Measurements from ENCODE around the gene DLG2. TPM values are rescaled to one million over a fixed set of nuclear protein-coding genes. Genes with fewer than 3 reads are reported as not detected.
"Not testable (repeated sequence)": the region's sequence is repeated elsewhere in the genome, so short reads cannot be mapped to it uniquely, and the experiment has no call there.

DLG2 gene
- total and polyA plus RNA-seq, 9 of the 15 experiments (the other 6 are each of a cell fraction or from before 2014, with no cell fraction given), result 0.52 to 1.6 (median 0.95) TPM

GRCh38 chr11:84847842-84848241, 779.3 kb downstream of the DLG2 start:
- ATAC-seq (no peak), FAIRE-seq (no peak), DNase-seq (ENCODE audit: extremely low read depth in 1 of 4, low spot score in 3 of 4) (no peak)
- Histone ChIP-seq H2AFZ (ENCODE audit: low read depth, low read length) (no peak overlapping the region), H3K4me3 (no peak overlapping the region), H4K20me1 (replicated peaks; ENCODE audit: control insufficient read depth, insufficient read depth, low read length) (no peaks in the 10 kb centered on the region), H3K9me1 (ENCODE audit: control insufficient read depth, insufficient read depth, low read length) (no peaks in the 10 kb centered on the region), H3K27ac (ENCODE audit: extremely low read depth, low read depth, low read length) (no peak overlapping the region), H3K4me2 (ENCODE audit: insufficient read depth, low read length) (no peak overlapping the region), H3K27me3 (ENCODE audit: control insufficient read depth in 2 of 2, insufficient read depth in 2 of 2, low read length in 2 of 2) (no peaks in the 10 kb centered on the region), H3K9ac (ENCODE audit: insufficient read depth in 1 of 2, low read depth in 2 of 2, low read length in 2 of 2) (no peak overlapping the region), H3K36me3 (ENCODE audit: control insufficient read depth, insufficient read depth, low read length) (no peaks in the 10 kb centered on the region), H3K79me2 (ENCODE audit: control insufficient read depth, insufficient read depth, low read length) (no peaks in the 10 kb centered on the region), H3K4me1 (replicated peaks in 1 of 2; ENCODE audit: control insufficient read depth in 2 of 2, insufficient read depth in 2 of 2, low read length in 2 of 2) (no peaks in the 10 kb centered on the region), H3K9me3 (replicated peaks; ENCODE audit: control insufficient read depth, insufficient read depth, low read depth, low read length) (peaks cover 3% of the 10 kb centered on the region; the same call in 1 of the 2 replicates)
- intact Hi-C loops (cut with micrococcal nuclease) (no loop called here), in situ Hi-C loops (cut with MboI) (no loop called here)
- BruUV-seq (replicated peaks), result no TSS peak
- TF ChIP-seq, protein P1, sequence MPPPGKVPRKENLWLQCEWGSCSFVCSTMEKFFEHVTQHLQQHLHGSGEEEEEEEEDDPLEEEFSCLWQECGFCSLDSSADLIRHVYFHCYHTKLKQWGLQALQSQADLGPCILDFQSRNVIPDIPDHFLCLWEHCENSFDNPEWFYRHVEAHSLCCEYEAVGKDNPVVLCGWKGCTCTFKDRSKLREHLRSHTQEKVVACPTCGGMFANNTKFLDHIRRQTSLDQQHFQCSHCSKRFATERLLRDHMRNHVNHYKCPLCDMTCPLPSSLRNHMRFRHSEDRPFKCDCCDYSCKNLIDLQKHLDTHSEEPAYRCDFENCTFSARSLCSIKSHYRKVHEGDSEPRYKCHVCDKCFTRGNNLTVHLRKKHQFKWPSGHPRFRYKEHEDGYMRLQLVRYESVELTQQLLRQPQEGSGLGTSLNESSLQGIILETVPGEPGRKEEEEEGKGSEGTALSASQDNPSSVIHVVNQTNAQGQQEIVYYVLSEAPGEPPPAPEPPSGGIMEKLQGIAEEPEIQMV (tag; conservative IDR thresholded peaks at IDR 0.05; ENCODE audit: low read depth), result no peak
- TF ChIP-seq ZNF23 (CRISPR knock-in tag; IDR thresholded peaks at IDR 0.05), result no peak
- no peak for TF ChIP-seq GTF2A2 (tag; IDR thresholded peaks at IDR 0.05)
- CTCF ChIA-PET (ENCODE audit: low intra/inter-chr PET ratio), result no interaction called here
- POLR2A ChIA-PET, result no interaction called here
- 1% methylated on average over 4 of the region's 4 CpGs for whole genome bisulfite sequencing (ENCODE audit: insufficient coverage, low coverage, missing lambda C conversion rate)

DNA sequence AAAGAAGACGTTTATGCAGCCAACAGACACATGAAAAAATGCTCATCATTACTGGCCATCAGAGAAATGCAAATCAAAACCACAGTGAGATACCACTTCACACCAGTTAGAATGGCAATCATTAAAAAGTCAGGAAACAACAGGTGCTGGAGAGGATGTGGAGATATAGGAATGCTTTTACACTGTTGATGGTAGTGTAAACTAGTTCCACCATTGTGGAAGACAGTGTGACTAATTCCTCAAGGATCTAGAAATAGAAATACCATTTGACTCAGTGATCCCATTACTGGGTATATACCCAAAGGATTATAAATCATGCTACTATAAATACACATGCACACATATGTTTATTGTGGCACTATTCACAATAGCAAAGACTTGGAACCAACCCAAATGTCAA, 786.9 kb downstream of the DLG2 start:
- in situ Hi-C loops (cut with MboI); H3K4me3 ChIP-seq; ATAC-seq; POLR2A ChIA-PET; H3K9ac ChIP-seq (ENCODE audit: insufficient read depth in 1 of 2, low read depth in 2 of 2, low read length in 2 of 2); CTCF ChIA-PET (ENCODE audit: low intra/inter-chr PET ratio); H3K27ac ChIP-seq (ENCODE audit: extremely low read depth, low read depth, low read length); intact Hi-C loops (cut with micrococcal nuclease); H3K79me2 ChIP-seq (ENCODE audit: control insufficient read depth, insufficient read depth, low read length); H3K9me1 ChIP-seq (ENCODE audit: control insufficient read depth, insufficient read depth, low read length); H2AFZ ChIP-seq (ENCODE audit: low read depth, low read length); H3K36me3 ChIP-seq (ENCODE audit: control insufficient read depth, insufficient read depth, low read length); H3K27me3 ChIP-seq (ENCODE audit: control insufficient read depth in 2 of 2, insufficient read depth in 2 of 2, low read length in 2 of 2); H3K4me1 ChIP-seq (replicated peaks in 1 of 2; ENCODE audit: control insufficient read depth in 2 of 2, insufficient read depth in 2 of 2, low read length in 2 of 2); H3K9me3 ChIP-seq (replicated peaks; ENCODE audit: control insufficient read depth, insufficient read depth, low read depth, low read length); DNase-seq (ENCODE audit: extremely low read depth in 1 of 4, low spot score in 3 of 4); BruUV-seq (replicated peaks); H4K20me1 ChIP-seq (replicated peaks; ENCODE audit: control insufficient read depth, insufficient read depth, low read length); FAIRE-seq; H3K4me2 ChIP-seq (ENCODE audit: insufficient read depth, low read length): not testable (repeated sequence)
- 0% methylated on average over 1 of the region's 1 CpG for WGBS (ENCODE audit: insufficient coverage, low coverage, missing lambda C conversion rate)

All from K562 (cell line).